ENCODE measurements around the gene PIH1D1.

Gene PIH1D1

GRCh38 chr19:49451430-49452181 lies at the start of gene PIH1D1:
Gene PIH1D1 (minus strand): TSS chr19:49451814. CDS start chr19:49451574, 240 bp downstream.
- DNase-seq (ENCODE audit: low spot score), result peak; percentile 98

- DNase-seq (ENCODE audit: low spot score), result no peak
These were observed 47.5 kb upstream of the PIH1D1 start for GRCh38 chr19:49499030-49499670.

- DNase-seq (ENCODE audit: low spot score), result no peak
These were observed 46.9 kb upstream of the PIH1D1 start for GRCh38 chr19:49498475-49498874.

GRCh38 chr19:49497789-49498103 lies 46.1 kb upstream of the PIH1D1 start:
- no peak for DNase-seq (ENCODE audit: low spot score)

GRCh38 chr19:49497047-49497788 lies 45.6 kb upstream of the PIH1D1 start:
- peak; percentile 82 for DNase-seq (ENCODE audit: low spot score)

GRCh38 chr19:49496574-49497008 lies 45.0 kb upstream of the PIH1D1 start:
- DNase-seq (ENCODE audit: low spot score), result no peak

GRCh38 chr19:49492573-49493405 lies 41.2 kb upstream of the PIH1D1 start:
- no peak for DNase-seq (ENCODE audit: low spot score)

GRCh38 chr19:49491804-49492572 lies 40.4 kb upstream of the PIH1D1 start:
- DNase-seq (ENCODE audit: low spot score), result no peak

GRCh38 chr19:49491030-49491803 lies 39.6 kb upstream of the PIH1D1 start:
- DNase-seq (ENCODE audit: low spot score), result no peak

GRCh38 chr19:49490287-49491029 lies 38.8 kb upstream of the PIH1D1 start:
- DNase-seq (ENCODE audit: low spot score), result no peak

GRCh38 chr19:49489601-49490167 lies 38.1 kb upstream of the PIH1D1 start:
- peak; percentile 58 for DNase-seq (ENCODE audit: low spot score)

GRCh38 chr19:49488863-49489537 lies 37.4 kb upstream of the PIH1D1 start:
- DNase-seq (ENCODE audit: low spot score), result no peak

- DNase-seq (ENCODE audit: low spot score), result no peak
These were observed 36.6 kb upstream of the PIH1D1 start for GRCh38 chr19:49488046-49488862.

GRCh38 chr19:49487277-49488045 lies 35.8 kb upstream of the PIH1D1 start, which contains the start of gene RPL13A:
Gene RPL13A (plus strand): TSS chr19:49487608. CDS start chr19:49487630, 22 bp downstream.
- DNase-seq (ENCODE audit: low spot score), result peak; percentile 100

- DNase-seq (ENCODE audit: low spot score), result no peak
These were observed 35.2 kb upstream of the PIH1D1 start for GRCh38 chr19:49486710-49487276.

- DNase-seq (ENCODE audit: low spot score), result no peak
These were observed 34.6 kb upstream of the PIH1D1 start for GRCh38 chr19:49486232-49486631.
